HCT116 (cell line): Measurements from ENCODE around the gene MAP4K4. TPM values are rescaled to one million over a fixed set of nuclear protein-coding genes. Genes with fewer than 3 reads are reported as not detected.

Source experiments
- ATAC-seq: fragments of 200-7000 bp; cut with Tn5 transposase; 2 replicates; pipeline ENCODE4 v1.9.1; 2020; ENCODE audit warnings: mild to moderate bottlenecking, moderate library complexity
- BruUV-seq: library from RNA; stranded (reverse); fragments of 400-500 nt; replicated peaks from 2 replicates; lab custom pipeline; 2021; lab: Mats Ljungman, UMichigan
- CTCF ChIA-PET: fragments of 300-600 bp; sonication (Branson Sonifier 250); formaldehyde crosslinking; loops from one replicate; lab custom pipeline; 2021; ENCODE audit warnings: antibody characterized with exemption; lab: Charles Lee
- POLR2A ChIA-PET: fragments of 300-600, 350-600 bp; sonication (Branson Sonifier 250); formaldehyde crosslinking; loops from one replicate; lab custom pipeline; 2021; ENCODE audit warnings: antibody characterized with exemption; lab: Charles Lee
- RAD21 ChIA-PET, 2 experiments: fragments of 300-600 bp; sonication (Branson Sonifier 250); formaldehyde crosslinking; loops; one replicate each; lab custom pipeline; 2023; ENCODE audit warnings: low total read pairs in 2 of 2; ENCODE audit not compliant: uncharacterized antibody in 2 of 2, unreplicated experiment in 2 of 2, low non-redundant PET in 1 of 2; lab: Charles Lee
- DNase-seq: peaks from one replicate; pipeline ENCODE4 v3.0.0-alpha.2; 2010; ENCODE audit warnings: low read depth, low spot score
- H2AFZ ChIP-seq: fragments of 200-600 bp; shearing (Covaris generic), sonication (generic); 2 replicates; pipeline ENCODE4 v1.6.1; 2017; ENCODE audit warnings: low read depth, mixed run types, mixed read lengths, antibody characterized with exemption, low read length; ENCODE audit not compliant: poor library complexity, severe bottlenecking
- H3K27ac ChIP-seq: 2 replicates; pipeline ENCODE4 v1.5.1; 2012; ENCODE audit warnings: low read depth, low read length
- H3K27me3 ChIP-seq: fragments of 200-600 bp; sonication (generic); 2 replicates; pipeline ENCODE4 v1.6.1; 2016; ENCODE audit warnings: mixed run types, low read length, mixed read lengths; ENCODE audit not compliant: insufficient read depth
- H3K36me3 ChIP-seq, 2 experiments: fragments of 200-500 bp in 1 of 2; fragments of 200-600 bp in 1 of 2; sonication (Bioruptor generic) in 1 of 2; sonication (generic) in 1 of 2; 2 replicates each; pipeline versions ENCODE4 v1.5.1 to v1.6.1; 2014 to 2016; ENCODE audit warnings: low read length in 2 of 2, inconsistent platforms in 1 of 2, mixed read lengths in 1 of 2, mixed run types in 1 of 2; ENCODE audit not compliant: insufficient read depth in 2 of 2, control insufficient read depth in 1 of 2
- H3K4me1 ChIP-seq, 2 experiments: fragments of 200-600 bp in 1 of 2; sonication (generic) in 1 of 2; 2 replicates each; pipeline versions ENCODE4 v1.5.1 to v1.6.1; 2012 to 2017; ENCODE audit warnings: low read length in 2 of 2, inconsistent platforms in 1 of 2, mild to moderate bottlenecking in 1 of 2, mixed read lengths in 1 of 2, mixed run types in 1 of 2, moderate library complexity in 1 of 2; ENCODE audit not compliant: insufficient read depth in 2 of 2, control insufficient read depth in 1 of 2
- H3K4me2 ChIP-seq: fragments of 200-600 bp; sonication (generic); 2 replicates; pipeline ENCODE4 v1.6.1; 2017; ENCODE audit warnings: mixed run types, low read length, mixed read lengths
- H3K4me3 ChIP-seq, 2 experiments: fragments of 200-600 bp in 1 of 2; sonication (generic) in 1 of 2; replicated peaks in 1 of 2; 2 replicates each; pipeline ENCODE4 v1.5.1; 2011 to 2016; ENCODE audit warnings: low read length in 2 of 2, control low read depth in 1 of 2, low read depth in 1 of 2, mild to moderate bottlenecking in 1 of 2, mixed read lengths in 1 of 2, mixed run types in 1 of 2
- H3K79me2 ChIP-seq: fragments of 200-600 bp; sonication (generic); 2 replicates; pipeline ENCODE4 v1.6.1; 2017; ENCODE audit warnings: mild to moderate bottlenecking, mixed run types, low read length, moderate library complexity, mixed read lengths; ENCODE audit not compliant: insufficient read depth
- H3K9ac ChIP-seq: fragments of 200-600 bp; sonication (generic); 2 replicates; pipeline ENCODE4 v1.6.1; 2016; ENCODE audit warnings: low read length, mixed read lengths
- H3K9me2 ChIP-seq: fragments of 200-600 bp; sonication (generic), shearing (Covaris generic); 2 replicates; pipeline ENCODE4 v1.6.1; 2017; ENCODE audit warnings: mixed run types, mild to moderate bottlenecking, moderate library complexity; ENCODE audit not compliant: insufficient read depth
- H3K9me3 ChIP-seq, 2 experiments: fragments of 200-500 bp in 1 of 2; fragments of 200-600 bp in 1 of 2; sonication (Bioruptor generic) in 1 of 2; sonication (generic) in 1 of 2; 2 replicates each; pipeline ENCODE4 v1.6.1; 2014 to 2017; ENCODE audit warnings: low read length in 2 of 2, mixed read lengths in 2 of 2, inconsistent platforms in 1 of 2, low read depth in 1 of 2, mild to moderate bottlenecking in 1 of 2, mixed run types in 1 of 2, moderate library complexity in 1 of 2; ENCODE audit not compliant: control insufficient read depth in 1 of 2, insufficient read depth in 1 of 2
- H4K20me1 ChIP-seq: fragments of 200-600 bp; sonication (generic), shearing (Covaris generic); 2 replicates; pipeline ENCODE4 v1.6.1; 2017; ENCODE audit warnings: mixed run types, mild to moderate bottlenecking, moderate library complexity; ENCODE audit not compliant: insufficient read depth
- ATF3 ChIP-seq: IDR thresholded peaks from 2 replicates; pipeline ENCODE4 v1.6.1; 2012
- CBX3 ChIP-seq: IDR thresholded peaks from 2 replicates; pipeline ENCODE4 v1.6.1; 2012; ENCODE audit warnings: low read depth
- CEBPB ChIP-seq: IDR thresholded peaks from 2 replicates; pipeline ENCODE4 v1.6.1; 2012; ENCODE audit warnings: low read depth
- EGR1 ChIP-seq: IDR thresholded peaks from 2 replicates; pipeline ENCODE4 v1.6.1; 2012; ENCODE audit warnings: low read depth
- FOSL1 ChIP-seq: IDR thresholded peaks from 2 replicates; pipeline ENCODE4 v1.6.1; 2012; ENCODE audit warnings: low read depth
- JUND ChIP-seq: IDR thresholded peaks from 2 replicates; pipeline ENCODE4 v1.6.1; 2012
- POLR2A ChIP-seq: IDR thresholded peaks from 2 replicates; pipeline ENCODE4 v1.7.0; 2011; ENCODE audit warnings: borderline replicate concordance; ENCODE audit not compliant: insufficient read depth, insufficient read length; ENCODE audit errors: extremely low read depth
- SIN3A ChIP-seq: IDR thresholded peaks from 2 replicates; pipeline ENCODE4 v1.6.1; 2012; ENCODE audit warnings: low read depth
- ZNF274 ChIP-seq: fragments of 200-500 bp; sonication (Bioruptor generic); IDR thresholded peaks from 2 replicates; pipeline ENCODE4 v1.6.1; 2014; ENCODE audit warnings: mild to moderate bottlenecking, low read depth, low read length, inconsistent platforms
- intact Hi-C: fragments of 100-400 bp; cut with micrococcal nuclease; formaldehyde crosslinking; loops from 2 replicates; pipeline ENCODE4 v1.10.0; 2022
- total RNA-seq: library from RNA; stranded (reverse); gene quantifications from one replicate; pipeline ENCODE4 v1.2.1, GENCODE V29; 2021; ENCODE audit not compliant: unreplicated experiment
- TF ChIP-seq, protein P1 (sequence below): IDR thresholded peaks from 2 replicates; pipeline ENCODE4 v1.6.1; 2012; ENCODE audit warnings: low read depth

MAP4K4 gene
- total RNA-seq, 1 experiment from 2014 or later, result 62.3 TPM

DNA sequence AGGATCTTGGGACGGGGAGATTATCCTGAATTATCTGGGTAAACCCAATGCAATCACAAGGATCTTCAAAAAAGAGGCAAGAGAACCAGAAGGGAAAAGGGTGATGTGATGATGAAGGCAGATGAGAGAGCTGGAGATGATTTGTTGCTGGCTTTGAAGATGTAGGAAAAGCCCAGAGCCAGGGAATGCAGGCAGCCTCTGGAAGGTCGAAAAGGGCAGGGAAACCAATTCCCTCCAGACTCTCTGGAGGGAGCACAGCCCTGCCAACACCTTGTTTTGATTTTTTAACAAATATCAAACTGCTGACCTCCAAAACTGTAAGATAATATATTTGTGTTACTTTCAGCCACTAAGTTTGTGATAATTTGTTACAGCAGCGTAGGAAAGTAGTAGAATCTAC, 245.3 kb downstream of the MAP4K4 start:
- ATAC-seq (no peak), DNase-seq (no peak)
- Histone ChIP-seq H3K4me3 (no peak overlapping the region), H3K36me3 (no peaks in the 10 kb centered on the region), H3K9ac (no peak overlapping the region), H3K4me1 (no peaks in the 10 kb centered on the region), H3K9me2 (no peaks in the 10 kb centered on the region), H3K4me2 (no peak overlapping the region), H4K20me1 (no peaks in the 10 kb centered on the region), H3K79me2 (no peaks in the 10 kb centered on the region), H3K9me3 (no peaks in the 10 kb centered on the region), H3K27me3 (no peaks in the 10 kb centered on the region), H3K27ac (no peak overlapping the region)
- ChIA-PET RAD21 (no interaction called here), POLR2A (no interaction called here), CTCF (no interaction called here)
- BruUV-seq, result no TSS peak
- intact Hi-C loops, result no loop called here
- TF ChIP-seq JUND (no peak), POLR2A (no peak), CEBPB (no peak), FOSL1 (no peak), EGR1 (no peak), SIN3A (no peak), ATF3 (no peak), ZNF274 (no peak), CBX3 (no peak)
- TF ChIP-seq, protein P1, sequence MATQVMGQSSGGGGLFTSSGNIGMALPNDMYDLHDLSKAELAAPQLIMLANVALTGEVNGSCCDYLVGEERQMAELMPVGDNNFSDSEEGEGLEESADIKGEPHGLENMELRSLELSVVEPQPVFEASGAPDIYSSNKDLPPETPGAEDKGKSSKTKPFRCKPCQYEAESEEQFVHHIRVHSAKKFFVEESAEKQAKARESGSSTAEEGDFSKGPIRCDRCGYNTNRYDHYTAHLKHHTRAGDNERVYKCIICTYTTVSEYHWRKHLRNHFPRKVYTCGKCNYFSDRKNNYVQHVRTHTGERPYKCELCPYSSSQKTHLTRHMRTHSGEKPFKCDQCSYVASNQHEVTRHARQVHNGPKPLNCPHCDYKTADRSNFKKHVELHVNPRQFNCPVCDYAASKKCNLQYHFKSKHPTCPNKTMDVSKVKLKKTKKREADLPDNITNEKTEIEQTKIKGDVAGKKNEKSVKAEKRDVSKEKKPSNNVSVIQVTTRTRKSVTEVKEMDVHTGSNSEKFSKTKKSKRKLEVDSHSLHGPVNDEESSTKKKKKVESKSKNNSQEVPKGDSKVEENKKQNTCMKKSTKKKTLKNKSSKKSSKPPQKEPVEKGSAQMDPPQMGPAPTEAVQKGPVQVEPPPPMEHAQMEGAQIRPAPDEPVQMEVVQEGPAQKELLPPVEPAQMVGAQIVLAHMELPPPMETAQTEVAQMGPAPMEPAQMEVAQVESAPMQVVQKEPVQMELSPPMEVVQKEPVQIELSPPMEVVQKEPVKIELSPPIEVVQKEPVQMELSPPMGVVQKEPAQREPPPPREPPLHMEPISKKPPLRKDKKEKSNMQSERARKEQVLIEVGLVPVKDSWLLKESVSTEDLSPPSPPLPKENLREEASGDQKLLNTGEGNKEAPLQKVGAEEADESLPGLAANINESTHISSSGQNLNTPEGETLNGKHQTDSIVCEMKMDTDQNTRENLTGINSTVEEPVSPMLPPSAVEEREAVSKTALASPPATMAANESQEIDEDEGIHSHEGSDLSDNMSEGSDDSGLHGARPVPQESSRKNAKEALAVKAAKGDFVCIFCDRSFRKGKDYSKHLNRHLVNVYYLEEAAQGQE, result no peak
- TF ChIP-seq, all 23 proteins: peak for 0
- H2AFZ ChIP-seq, result no peak overlapping the region

Other genes starting within 250 kb of the MAP4K4 start
- not detected for gene RFX8, start 222.6 kb upstream of the MAP4K4 start, total RNA-seq